NB4 (cell line): ENCODE results near the gene RTP1.
"Not testable (repeated sequence)": the region's sequence is repeated elsewhere in the genome, so short reads cannot be mapped to it uniquely, and the experiment has no call there.

ENCODE experiments used
- DNase-seq: peaks from one replicate; pipeline ENCODE4 v3.0.0; 2010; ENCODE audit warnings: low read depth
- H3K4me3 ChIP-seq: one replicate; pipeline ENCODE4 v1.5.1; 2011; ENCODE audit warnings: mild to moderate bottlenecking, low read depth, low read length, moderate library complexity
- CTCF ChIP-seq: IDR thresholded peaks from one replicate; pipeline ENCODE4 v1.5.1; 2012; ENCODE audit warnings: low read depth, low read length
- MAX ChIP-seq: IDR thresholded peaks from 2 replicates; pipeline ENCODE4 v1.6.1; 2011; ENCODE audit warnings: low read depth, low read length
- MYC ChIP-seq: IDR thresholded peaks from 2 replicates; pipeline ENCODE4 v1.6.1; 2011; ENCODE audit warnings: low read depth, low read length
- POLR2A ChIP-seq: IDR thresholded peaks from 2 replicates; pipeline ENCODE4 v1.6.1; 2011; ENCODE audit warnings: mild to moderate bottlenecking; ENCODE audit not compliant: insufficient read length; ENCODE audit errors: extremely low read depth

The RTP1 gene

GRCh38 chr3:187230011-187230410 is 32.7 kb downstream of the RTP1 start:
- H3K4me3 ChIP-seq = no peak overlapping the region
- TF ChIP-seq POLR2A (no peak), MAX (no peak), MYC (no peak), CTCF (no peak)
- DNase-seq = no peak

- DNase-seq = no peak
- H3K4me3 ChIP-seq = no peak overlapping the region
- TF ChIP-seq MAX (no peak), MYC (no peak), CTCF (no peak), POLR2A (no peak)
These were observed 39.7 kb downstream of the RTP1 start for GRCh38 chr3:187236962-187237361.

GRCh38 chr3:187237741-187238140 is 40.5 kb downstream of the RTP1 start:
- H3K4me3 ChIP-seq = no peak overlapping the region
- no peak for DNase-seq
- TF ChIP-seq MAX = no peak
- no peak for TF ChIP-seq MYC
- TF ChIP-seq POLR2A = no peak
- TF ChIP-seq CTCF = no peak

- no peak overlapping the region for H3K4me3 ChIP-seq
- no peak for DNase-seq
- no peak for TF ChIP-seq POLR2A
- no peak for TF ChIP-seq MAX
- no peak for TF ChIP-seq CTCF
- TF ChIP-seq MYC = no peak
These were observed 41.0 kb downstream of the RTP1 start for GRCh38 chr3:187238239-187238638.

GRCh38 chr3:187238835-187239234 is 41.5 kb downstream of the RTP1 start:
- not testable (repeated sequence) for H3K4me3 ChIP-seq, DNase-seq

- no peak for DNase-seq
- TF ChIP-seq CTCF (no peak), POLR2A (no peak), MYC (no peak), MAX (no peak)
- H3K4me3 ChIP-seq = no peak overlapping the region
These were observed 45.1 kb downstream of the RTP1 start for GRCh38 chr3:187242435-187242834.

GRCh38 chr3:187242900-187243299 is 45.6 kb downstream of the RTP1 start:
- no peak for TF ChIP-seq MAX
- no peak for TF ChIP-seq CTCF
- H3K4me3 ChIP-seq = no peak overlapping the region
- DNase-seq = no peak
